GM18508 (cell line): ENCODE data around the gene FOSL2.
"Not testable (repeated sequence)": the region's sequence is repeated elsewhere in the genome, so short reads cannot be mapped to it uniquely, and the experiment has no call there.

Source experiments
- ATAC-seq: cut with Tn5 transposase; IDR thresholded peaks from one replicate; pipeline ENCODE4 v1.9.1; 2021; ENCODE audit warnings: moderate number of reproducible peaks; ENCODE audit not compliant: insufficient read depth, unreplicated experiment

The FOSL2 gene

GRCh38 chr2:28370354-28370753 is 22.3 kb upstream of the FOSL2 start:
- no peak for ATAC-seq

GRCh38 chr2:28371728-28372127 is 20.9 kb upstream of the FOSL2 start:
- not testable (repeated sequence) for ATAC-seq

GRCh38 chr2:28373854-28374253 is 18.8 kb upstream of the FOSL2 start:
- ATAC-seq = no peak

GRCh38 chr2:28374331-28374730 is 18.3 kb upstream of the FOSL2 start:
- no peak for ATAC-seq

- no peak for ATAC-seq
These were observed 17.4 kb upstream of the FOSL2 start for GRCh38 chr2:28375236-28375635.

- ATAC-seq = no peak
These were observed 16.7 kb upstream of the FOSL2 start for GRCh38 chr2:28375742-28376631.

- no peak for ATAC-seq
These were observed 15.4 kb upstream of the FOSL2 start for GRCh38 chr2:28377195-28377816.

- ATAC-seq = no peak
These were observed 14.5 kb upstream of the FOSL2 start for GRCh38 chr2:28377984-28378678.

GRCh38 chr2:28378679-28379584 is 13.7 kb upstream of the FOSL2 start:
- ATAC-seq = no peak

- ATAC-seq = no peak
These were observed 12.4 kb upstream of the FOSL2 start for GRCh38 chr2:28380219-28380618.

GRCh38 chr2:28381225-28382180 is 11.2 kb upstream of the FOSL2 start:
- no peak for ATAC-seq

- ATAC-seq = no peak
These were observed 9.9 kb upstream of the FOSL2 start for GRCh38 chr2:28382755-28383154.

GRCh38 chr2:28387082-28387960 is 5.3 kb upstream of the FOSL2 start:
- no peak for ATAC-seq

GRCh38 chr2:28389399-28390240 is 3.0 kb upstream of the FOSL2 start:
- no peak for ATAC-seq

- no peak for ATAC-seq
These were observed 2.4 kb upstream of the FOSL2 start for GRCh38 chr2:28390241-28390745.

GRCh38 chr2:28390746-28391563 is 1.7 kb upstream of the FOSL2 start:
- ATAC-seq = no peak
